ENCODE results near the gene SLC25A42. TPM values are rescaled to one million over a fixed set of nuclear protein-coding genes. Genes with fewer than 3 reads are reported as not detected.
"Not testable (repeated sequence)": the region's sequence is repeated elsewhere in the genome, so short reads cannot be mapped to it uniquely, and the experiment has no call there.

Gene SLC25A42
- total RNA-seq, 1 donor from 2014 or later, result 24.6 TPM

- no peak for DNase-seq (ENCODE audit: low read depth)
Measured at GRCh38 chr19:19105365-19106055, 41.7 kb downstream of the SLC25A42 start.

GRCh38 chr19:19106056-19106551, 42.3 kb downstream of the SLC25A42 start:
- no peak for DNase-seq (ENCODE audit: low read depth)

GRCh38 chr19:19106938-19107337, 43.1 kb downstream of the SLC25A42 start:
- DNase-seq (ENCODE audit: low read depth), result not testable (repeated sequence)

GRCh38 chr19:19107654-19108053, 43.9 kb downstream of the SLC25A42 start:
- DNase-seq (ENCODE audit: low read depth), result no peak

- peak; percentile 41 for DNase-seq (ENCODE audit: low read depth)
Measured at GRCh38 chr19:19109601-19110000, 45.8 kb downstream of the SLC25A42 start.

GRCh38 chr19:19110410-19111135, 46.8 kb downstream of the SLC25A42 start:
- DNase-seq (ENCODE audit: low read depth), result no peak

- DNase-seq (ENCODE audit: low read depth), result no peak
Measured at GRCh38 chr19:19111136-19111835, 47.5 kb downstream of the SLC25A42 start.

GRCh38 chr19:19111967-19112580, 48.3 kb downstream of the SLC25A42 start:
- DNase-seq (ENCODE audit: low read depth), result no peak

- DNase-seq (ENCODE audit: low read depth), result peak; percentile 29
Measured at GRCh38 chr19:19113040-19113626, 49.3 kb downstream of the SLC25A42 start.

GRCh38 chr19:19115954-19116353, 52.2 kb downstream of the SLC25A42 start:
- no peak for DNase-seq (ENCODE audit: low read depth)

- no peak for DNase-seq (ENCODE audit: low read depth)
Measured at GRCh38 chr19:19119325-19120237, 55.8 kb downstream of the SLC25A42 start.

GRCh38 chr19:19120308-19121231, 56.8 kb downstream of the SLC25A42 start:
- no peak for DNase-seq (ENCODE audit: low read depth)

GRCh38 chr19:19121371-19121770, 57.6 kb downstream of the SLC25A42 start:
- DNase-seq (ENCODE audit: low read depth), result no peak

- DNase-seq (ENCODE audit: low read depth), result no peak
Measured at GRCh38 chr19:19122902-19123301, 59.1 kb downstream of the SLC25A42 start.

GRCh38 chr19:19123386-19123785, 59.6 kb downstream of the SLC25A42 start:
- no peak for DNase-seq (ENCODE audit: low read depth)

GRCh38 chr19:19126102-19126501, 62.3 kb downstream of the SLC25A42 start:
- no peak for DNase-seq (ENCODE audit: low read depth)

- no peak for DNase-seq (ENCODE audit: low read depth)
Measured at GRCh38 chr19:19131989-19132388, 68.2 kb downstream of the SLC25A42 start.

GRCh38 chr19:19132912-19133311, 69.1 kb downstream of the SLC25A42 start:
- DNase-seq (ENCODE audit: low read depth), result no peak

- no peak for DNase-seq (ENCODE audit: low read depth)
Measured at GRCh38 chr19:19133985-19134384, 70.2 kb downstream of the SLC25A42 start.

All from myocyte (in vitro differentiated cells).